HepG2 (cell line): ENCODE results near the gene SLC9A1. TPM values are rescaled to one million over a fixed set of nuclear protein-coding genes. Genes with fewer than 3 reads are reported as not detected.

Source experiments
- ATAC-seq: fragments of 200-7000 bp; cut with Tn5 transposase; 3 replicates; pipeline ENCODE4 v1.9.1; 2020; ENCODE audit warnings: mild to moderate bottlenecking, moderate library complexity
- BruUV-seq: library from RNA; stranded (reverse); fragments of 400-500 nt; replicated peaks from 2 replicates; lab custom pipeline; 2021; lab: Mats Ljungman, UMichigan
- CTCF ChIA-PET: fragments of 300-600 bp; formaldehyde crosslinking; extraction: SDS; loops from one replicate; lab custom pipeline; 2021; ENCODE audit warnings: low total read pairs, inconsistent platforms, low intra/inter-chr PET ratio; lab: Yijun Ruan, JAX
- POLR2A ChIA-PET: fragments of 350-600 bp; sonication (Branson Sonifier 250); formaldehyde crosslinking; loops from one replicate; lab custom pipeline; 2020; ENCODE audit warnings: antibody characterized with exemption, inconsistent platforms; lab: Yijun Ruan, JAX
- DNase-seq: peaks from one replicate; pipeline ENCODE4 v3.0.0-alpha.2; 2015; ENCODE audit warnings: low spot score
- FAIRE-seq: peaks from 3 replicates; lab custom pipeline; 2011; peaks lifted over from hg19 to GRCh38; lab: Jason Lieb, UNC
- H2AFZ ChIP-seq: one replicate; pipeline ENCODE4 v1.6.1; 2011; ENCODE audit warnings: low read length, inconsistent platforms
- H3K27ac ChIP-seq: fragments of 300-600 bp; 3 replicates; pipeline ENCODE4 v1.8.0; 2011; ENCODE audit warnings: mixed run types, mild to moderate bottlenecking, mixed read lengths, low read length, inconsistent platforms; ENCODE audit not compliant: insufficient read depth; ENCODE audit errors: extremely low read length
- H3K27me3 ChIP-seq, 2 experiments: fragments of 200-600 bp in 1 of 2; 2 replicates in 1 of 2; 3 replicates in 1 of 2; pipeline versions ENCODE4 v1.6.0 to v1.8.0; 2011; ENCODE audit warnings: low read length in 2 of 2, mild to moderate bottlenecking in 2 of 2, moderate library complexity in 2 of 2, inconsistent platforms in 1 of 2; ENCODE audit not compliant: insufficient read depth in 2 of 2, control insufficient read depth in 1 of 2
- H3K36me3 ChIP-seq, 2 experiments: fragments of 200-600 bp in 1 of 2; replicated peaks in 1 of 2; 2 replicates in 1 of 2; 3 replicates in 1 of 2; pipeline versions ENCODE4 v1.5.1 to v1.8.0; 2011; ENCODE audit warnings: low read length in 2 of 2, inconsistent platforms in 1 of 2; ENCODE audit not compliant: insufficient read depth in 2 of 2, control insufficient read depth in 1 of 2
- H3K4me1 ChIP-seq: 2 replicates; pipeline ENCODE4 v1.5.1; 2012; ENCODE audit warnings: low read length, inconsistent platforms; ENCODE audit not compliant: insufficient read depth
- H3K4me2 ChIP-seq: 2 replicates; pipeline ENCODE4 v1.6.0; 2011; ENCODE audit warnings: low read depth, low read length, inconsistent platforms
- H3K4me3 ChIP-seq, 3 experiments: fragments of 200-600 bp in 1 of 3; sonication (generic), shearing (Covaris generic) in 1 of 3; replicated peaks in 1 of 3; 2 replicates each; pipeline ENCODE4 v1.5.1; 2011 to 2016; ENCODE audit warnings: low read length in 3 of 3, inconsistent platforms in 2 of 3, low read depth in 2 of 3, mild to moderate bottlenecking in 2 of 3, control low read depth in 1 of 3, mixed read lengths in 1 of 3; ENCODE audit not compliant: insufficient read depth in 1 of 3
- H3K79me2 ChIP-seq: one replicate; pipeline ENCODE4 v1.6.1; 2011; ENCODE audit warnings: low read length, inconsistent platforms; ENCODE audit not compliant: insufficient read depth
- H3K9ac ChIP-seq: 2 replicates; pipeline ENCODE4 v1.6.0; 2011; ENCODE audit warnings: mild to moderate bottlenecking, low read depth, low read length, inconsistent platforms; ENCODE audit not compliant: insufficient read depth
- H3K9me3 ChIP-seq: 2 replicates; pipeline ENCODE4 v1.5.1; 2012; ENCODE audit warnings: mild to moderate bottlenecking, low read length
- H4K20me1 ChIP-seq: 2 replicates; pipeline ENCODE4 v1.6.0; 2011; ENCODE audit warnings: inconsistent platforms, mild to moderate bottlenecking, low read length, moderate library complexity; ENCODE audit not compliant: insufficient read depth
- KDM3A ChIP-seq: IDR thresholded peaks from 2 replicates; pipeline ENCODE4 v1.6.1; 2018; ENCODE audit warnings: low read depth, missing compliant biosample characterization
- RFXAP ChIP-seq: sonication (generic); formaldehyde crosslinking; IDR thresholded peaks from 2 replicates; pipeline ENCODE4 v1.4.0; 2020; ENCODE audit warnings: missing genetic modification reagents, borderline replicate concordance
- ZFP41 ChIP-seq: sonication (generic); formaldehyde crosslinking; IDR thresholded peaks from 2 replicates; pipeline ENCODE4 v1.4.0; 2020; ENCODE audit warnings: mild to moderate bottlenecking, missing genetic modification reagents, borderline replicate concordance
- ZNF205 ChIP-seq: IDR thresholded peaks from 2 replicates; pipeline ENCODE4 v1.6.1; 2018; ENCODE audit warnings: missing biosample characterization, missing genetic modification reagents
- in situ Hi-C: cut with HindIII; loops from 2 replicates; pipeline ENCODE4 v1.10.0; 2017; ENCODE audit warnings: low pct_unique_long_range_greater_than_20kb; ENCODE audit not compliant: extremely low pct_ligation_motif_present
- intact Hi-C: fragments of 100-400 bp; cut with micrococcal nuclease; formaldehyde crosslinking; loops from one replicate; pipeline ENCODE4 v1.10.0; 2022; ENCODE audit not compliant: unreplicated experiment
- polyA plus RNA-seq, 8 experiments: library from polyadenylated mRNA; depleted of rRNA in 3 of 8; stranded (reverse) in 7 of 8; unstranded in 1 of 8; fragments of >200 nt; fragmentation: Illumina TruSeq in 4 of 8; extraction: Trizol in 4 of 8; gene quantifications; 2 replicates each; pipeline versions ENCODE4 v1.2.1 to v1.2.3, GENCODE V29; 2011 to 2016; ENCODE audit warnings: low read depth in 4 of 8, missing spikeins in 1 of 8, mixed read lengths in 1 of 8; ENCODE audit not compliant: insufficient read depth in 1 of 8
- total RNA-seq, 5 experiments: library from RNA; depleted of rRNA; stranded (reverse); fragments of >200 nt; fragmentation: Illumina TruSeq; extraction: Trizol; gene quantifications; 2 replicates each; pipeline ENCODE4 v1.2.3, GENCODE V29; 2016; ENCODE audit warnings: low read depth in 1 of 5
- TF ChIP-seq, protein P1 (sequence below): sonication (generic); formaldehyde crosslinking; IDR thresholded peaks from 2 replicates; pipeline ENCODE4 v1.4.0; 2020; ENCODE audit warnings: missing genetic modification reagents
- TF ChIP-seq, protein P2 (sequence below): sonication (generic); formaldehyde crosslinking; IDR thresholded peaks from 2 replicates; pipeline ENCODE4 v1.4.0; 2020; ENCODE audit warnings: missing genetic modification reagents
- TF ChIP-seq, protein P3 (sequence below): IDR thresholded peaks from 2 replicates; pipeline ENCODE4 v1.6.1; 2016; ENCODE audit warnings: missing compliant biosample characterization, missing genetic modification reagents, borderline replicate concordance

The SLC9A1 gene
- total and polyA plus RNA-seq, 2 of the 13 experiments (the other 11 are each of a cell fraction or from before 2014, with no cell fraction given), result 1.4 to 2.9 TPM

DNA sequence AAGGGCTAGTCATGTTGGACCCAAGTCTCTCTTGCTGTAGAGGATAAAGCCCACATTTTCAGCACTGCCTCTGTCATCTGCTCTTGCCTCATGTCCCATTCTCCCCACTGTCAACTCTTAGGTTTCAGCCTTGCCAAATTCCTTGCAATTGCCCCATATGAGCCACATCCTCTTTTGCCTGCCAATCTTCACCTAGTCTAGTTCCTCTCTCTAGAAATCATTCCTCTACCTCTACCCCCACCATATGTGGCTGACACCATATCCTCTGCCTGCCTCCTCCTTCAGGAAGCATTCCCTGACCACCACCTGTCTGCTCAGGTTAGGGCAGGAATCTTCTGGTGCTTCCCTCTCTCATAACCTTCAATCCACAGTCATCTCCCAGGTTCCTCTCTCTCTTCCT is 38.2 kb downstream of the SLC9A1 start:
- POLR2A ChIA-PET, result no interaction called here

More for the DNA sequence above, 38.2 kb downstream of the SLC9A1 start:
- no peak overlapping the region for H3K9ac ChIP-seq
- no peak overlapping the region for H3K27ac ChIP-seq
- H3K27me3 ChIP-seq, result no peaks in the 10 kb centered on the region
- FAIRE-seq (no peak), DNase-seq (no peak), ATAC-seq (no peak)
- no TSS peak for BruUV-seq
- H2AFZ ChIP-seq, result no peak overlapping the region
- no peaks in the 10 kb centered on the region for H3K9me3 ChIP-seq
- no peaks in the 10 kb centered on the region for H3K79me2 ChIP-seq
- intact Hi-C loops (no loop called here), in situ Hi-C loops (no loop called here)
- TF ChIP-seq, protein P1, sequence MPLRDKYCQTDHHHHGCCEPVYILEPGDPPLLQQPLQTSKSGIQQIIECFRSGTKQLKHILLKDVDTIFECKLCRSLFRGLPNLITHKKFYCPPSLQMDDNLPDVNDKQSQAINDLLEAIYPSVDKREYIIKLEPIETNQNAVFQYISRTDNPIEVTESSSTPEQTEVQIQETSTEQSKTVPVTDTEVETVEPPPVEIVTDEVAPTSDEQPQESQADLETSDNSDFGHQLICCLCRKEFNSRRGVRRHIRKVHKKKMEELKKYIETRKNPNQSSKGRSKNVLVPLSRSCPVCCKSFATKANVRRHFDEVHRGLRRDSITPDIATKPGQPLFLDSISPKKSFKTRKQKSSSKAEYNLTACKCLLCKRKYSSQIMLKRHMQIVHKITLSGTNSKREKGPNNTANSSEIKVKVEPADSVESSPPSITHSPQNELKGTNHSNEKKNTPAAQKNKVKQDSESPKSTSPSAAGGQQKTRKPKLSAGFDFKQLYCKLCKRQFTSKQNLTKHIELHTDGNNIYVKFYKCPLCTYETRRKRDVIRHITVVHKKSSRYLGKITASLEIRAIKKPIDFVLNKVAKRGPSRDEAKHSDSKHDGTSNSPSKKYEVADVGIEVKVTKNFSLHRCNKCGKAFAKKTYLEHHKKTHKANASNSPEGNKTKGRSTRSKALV, result no peak
- no peak for TF ChIP-seq ZFP41 (CRISPR knock-in tag)
- TF ChIP-seq, protein P2, sequence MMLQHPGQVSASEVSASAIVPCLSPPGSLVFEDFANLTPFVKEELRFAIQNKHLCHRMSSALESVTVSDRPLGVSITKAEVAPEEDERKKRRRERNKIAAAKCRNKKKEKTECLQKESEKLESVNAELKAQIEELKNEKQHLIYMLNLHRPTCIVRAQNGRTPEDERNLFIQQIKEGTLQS (CRISPR knock-in tag), result no peak
- TF ChIP-seq RFXAP (CRISPR knock-in tag), result no peak
- TF ChIP-seq, protein P3, sequence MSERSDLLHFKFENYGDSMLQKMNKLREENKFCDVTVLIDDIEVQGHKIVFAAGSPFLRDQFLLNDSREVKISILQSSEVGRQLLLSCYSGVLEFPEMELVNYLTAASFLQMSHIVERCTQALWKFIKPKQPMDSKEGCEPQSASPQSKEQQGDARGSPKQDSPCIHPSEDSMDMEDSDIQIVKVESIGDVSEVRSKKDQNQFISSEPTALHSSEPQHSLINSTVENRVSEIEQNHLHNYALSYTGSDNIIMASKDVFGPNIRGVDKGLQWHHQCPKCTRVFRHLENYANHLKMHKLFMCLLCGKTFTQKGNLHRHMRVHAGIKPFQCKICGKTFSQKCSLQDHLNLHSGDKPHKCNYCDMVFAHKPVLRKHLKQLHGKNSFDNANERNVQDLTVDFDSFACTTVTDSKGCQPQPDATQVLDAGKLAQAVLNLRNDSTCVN, result no peak
- TF ChIP-seq ZNF205, result no peak
- TF ChIP-seq KDM3A, result no peak
- H3K36me3 ChIP-seq, result peaks cover 1 to 9% of the 10 kb centered on the region in 2 experiments; a peak in 1 of 5 replicates
- no peak overlapping the region for H3K4me3 ChIP-seq
- peaks cover 22% of the 10 kb centered on the region for H3K4me1 ChIP-seq
- CTCF ChIA-PET, result no interaction called here
- H3K4me2 ChIP-seq, result no peak overlapping the region
- no peaks in the 10 kb centered on the region for H4K20me1 ChIP-seq
